ENCODE results near the gene RPGR.

The RPGR gene

DNA sequence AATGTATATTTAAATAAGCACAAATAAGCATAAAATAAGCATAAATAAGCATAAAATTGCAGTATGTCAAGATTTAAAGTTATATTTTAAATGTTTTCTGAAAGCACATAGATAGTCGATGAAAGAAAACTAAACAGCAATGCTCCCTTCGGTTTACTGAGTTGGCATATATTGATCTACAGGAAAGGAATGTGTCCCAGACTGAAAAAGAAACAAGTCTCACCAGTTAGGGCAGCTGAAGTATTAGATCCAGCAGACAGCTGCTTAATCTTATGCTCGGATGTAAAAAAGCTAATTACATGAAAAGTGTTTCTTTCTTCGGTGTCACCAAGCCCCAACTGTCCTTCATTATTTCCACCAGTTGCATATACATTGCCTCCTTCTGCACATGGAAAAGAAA lies 8.7 kb downstream of the RPGR start:
- DNase-seq, result no peak

DNA sequence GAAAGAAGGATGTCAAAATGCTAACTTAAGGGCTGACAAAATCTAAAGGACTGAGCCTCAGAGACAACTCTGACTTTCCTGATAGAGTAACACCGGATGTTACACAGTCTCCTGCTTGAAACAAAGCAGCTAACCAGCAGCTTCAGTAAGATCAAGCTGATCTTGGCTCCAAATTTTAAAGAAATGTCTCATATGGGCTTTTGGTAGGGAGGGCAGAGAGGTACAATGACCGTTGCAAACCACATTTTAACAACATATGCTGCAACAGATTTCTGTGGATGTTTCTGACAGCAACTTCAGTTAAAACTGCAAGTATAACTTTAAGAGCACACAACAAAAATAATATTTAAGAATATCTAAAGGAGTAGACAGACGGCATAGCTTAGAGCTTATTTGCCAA lies 9.1 kb downstream of the RPGR start:
- no peak for DNase-seq

DNA sequence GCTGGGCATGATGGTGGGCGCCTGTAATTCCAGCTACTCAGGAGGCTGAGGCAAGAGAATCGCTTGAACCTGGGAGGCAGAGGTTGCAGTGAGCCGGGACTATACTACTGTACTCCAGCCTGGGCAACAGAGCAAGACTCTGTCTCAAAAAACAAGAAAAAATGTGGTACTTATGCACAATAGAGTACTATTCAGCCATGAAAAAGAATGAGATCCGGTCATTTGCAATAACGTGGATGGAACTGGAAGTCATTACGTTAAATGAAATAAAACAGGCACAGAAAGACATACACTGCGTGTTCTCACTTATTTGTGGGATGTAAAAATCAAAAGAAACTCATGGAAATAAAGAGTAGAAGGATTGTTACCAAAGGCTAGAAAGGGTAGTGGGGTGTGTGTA lies 12.1 kb downstream of the RPGR start:
- DNase-seq, result no peak

DNA sequence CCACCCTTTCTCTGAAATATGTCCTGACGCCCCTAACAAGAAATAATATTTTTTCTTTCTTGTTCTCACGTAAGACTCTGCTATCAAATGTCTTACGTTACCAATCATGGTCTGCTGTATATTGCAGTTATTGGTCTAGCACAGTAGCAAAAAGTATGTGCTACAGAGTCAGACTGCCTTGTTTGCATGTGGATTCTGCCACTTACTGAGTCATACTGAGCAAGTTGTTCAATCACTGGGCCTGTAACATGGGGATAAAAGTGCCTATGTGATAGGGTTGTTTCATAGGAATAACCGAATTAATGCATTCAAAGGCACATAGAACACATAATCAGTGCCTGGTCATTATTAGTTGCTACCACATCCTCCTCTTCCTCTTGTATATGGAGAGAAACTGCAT lies 14.1 kb downstream of the RPGR start:
- no peak for DNase-seq

DNA sequence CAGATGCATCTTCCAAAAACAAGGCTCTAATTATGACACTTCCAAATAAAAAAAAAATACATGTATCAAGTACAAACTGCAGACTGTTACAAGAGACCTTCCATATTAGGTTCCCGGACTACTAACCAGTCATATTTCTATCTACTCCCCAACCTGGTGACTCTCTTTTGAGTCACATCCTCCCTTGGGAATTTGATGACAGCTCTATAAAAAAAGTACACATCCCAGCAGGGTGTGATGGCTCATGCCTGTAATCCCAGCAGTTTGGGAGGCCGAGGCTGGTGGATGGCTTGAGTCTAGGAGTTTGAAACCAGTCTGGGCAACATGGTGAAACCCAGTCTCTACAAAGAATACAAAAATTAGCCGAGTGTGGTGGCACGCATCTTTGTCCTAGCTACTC lies 14.9 kb downstream of the RPGR start:
- DNase-seq, result no peak

DNA sequence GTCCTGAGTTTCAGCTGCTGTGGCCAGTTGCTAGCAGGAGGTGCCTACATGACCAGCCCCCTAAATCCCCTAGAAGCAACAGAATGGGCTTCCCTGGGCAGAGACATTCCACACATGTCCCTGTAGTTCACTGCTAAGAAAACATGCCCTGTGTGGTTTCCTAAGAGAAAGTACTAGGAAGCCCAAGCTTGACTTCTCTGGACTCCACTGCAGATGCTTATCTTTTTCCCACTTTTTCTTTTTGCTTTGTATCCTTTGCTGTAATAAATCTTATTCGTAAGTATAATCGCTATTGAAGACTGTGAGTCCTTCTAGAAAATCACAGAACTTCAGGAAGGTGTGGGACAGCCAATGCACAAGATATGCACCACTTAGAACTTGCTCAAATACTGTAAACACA lies 15.6 kb downstream of the RPGR start:
- DNase-seq, result no peak

DNA sequence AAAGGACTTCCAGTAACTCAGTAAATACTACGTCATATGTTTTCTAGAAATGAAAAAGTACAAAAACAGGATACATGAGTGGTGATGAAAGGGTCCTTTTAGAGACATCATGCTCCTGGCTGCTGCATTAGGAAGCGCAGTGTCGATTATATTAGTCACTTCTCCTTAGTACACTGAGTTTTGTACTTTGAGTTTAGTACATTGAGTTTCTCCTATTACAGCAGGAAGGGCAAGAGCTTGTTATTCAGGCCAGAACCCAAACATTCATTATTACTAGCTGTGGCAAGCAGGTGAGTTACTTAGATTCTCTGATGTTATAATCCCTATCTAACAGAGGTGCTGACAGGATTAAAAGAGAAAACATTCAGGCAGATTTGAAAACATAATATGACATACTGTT lies 21.3 kb downstream of the RPGR start:
- DNase-seq, result no peak

DNA sequence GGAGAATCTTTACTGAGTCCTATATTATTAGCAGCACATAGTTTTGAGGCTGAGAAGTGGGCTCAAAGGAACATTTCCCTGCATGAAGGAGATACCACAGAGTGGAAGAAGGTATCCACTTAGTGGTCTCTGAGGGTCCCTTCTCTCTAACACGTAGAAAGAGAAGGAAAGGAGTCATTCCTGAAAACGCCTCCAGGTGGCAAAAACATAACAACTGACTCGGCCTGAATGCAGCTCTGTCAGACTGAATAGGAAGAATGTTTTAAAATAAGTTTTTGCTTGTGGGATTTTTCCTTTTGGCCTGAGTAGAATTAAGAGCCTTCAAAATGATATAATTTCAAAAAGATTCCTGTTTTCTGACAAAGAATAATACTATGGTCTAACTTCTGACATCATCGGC lies 23.3 kb downstream of the RPGR start:
- DNase-seq, result no peak

DNA sequence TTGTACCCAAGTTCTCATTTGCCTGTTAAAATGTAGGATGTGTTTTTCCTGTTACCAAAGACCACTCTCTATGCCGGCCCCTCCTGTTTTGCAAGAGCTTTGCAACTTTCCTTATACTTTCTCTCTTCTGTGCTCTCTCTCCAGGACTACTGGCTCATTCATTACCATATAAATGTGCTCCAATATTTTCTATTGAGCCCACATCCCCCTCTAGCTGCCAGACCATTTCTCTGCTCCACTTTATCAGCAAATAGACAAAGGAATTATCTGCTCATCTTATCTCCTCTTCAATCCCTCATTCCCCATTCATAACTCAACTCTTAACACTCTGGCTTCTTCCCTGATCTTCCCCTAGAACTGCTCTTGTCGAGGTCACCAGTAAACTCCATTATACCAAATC lies 33.6 kb downstream of the RPGR start:
- DNase-seq, result no peak

DNA sequence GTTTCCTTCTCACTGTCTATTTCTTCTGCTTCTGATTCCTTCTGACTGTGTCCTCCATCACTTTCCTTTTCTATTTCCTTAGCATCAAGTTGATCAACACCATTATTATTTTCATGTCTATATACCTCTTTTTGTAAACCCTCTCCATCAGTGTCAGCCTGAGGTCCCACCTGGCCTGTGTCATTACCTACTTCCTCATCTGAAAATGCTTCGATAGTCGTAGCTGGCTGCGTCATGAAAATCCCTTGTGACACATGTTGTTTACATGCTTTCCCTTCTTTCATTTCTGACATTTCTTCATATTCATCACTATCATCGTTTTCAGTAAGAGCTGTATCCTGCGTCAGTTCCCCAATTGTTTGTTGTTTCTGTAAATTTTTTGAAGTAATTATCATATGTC lies 39.6 kb downstream of the RPGR start:
- no peak for DNase-seq

DNA sequence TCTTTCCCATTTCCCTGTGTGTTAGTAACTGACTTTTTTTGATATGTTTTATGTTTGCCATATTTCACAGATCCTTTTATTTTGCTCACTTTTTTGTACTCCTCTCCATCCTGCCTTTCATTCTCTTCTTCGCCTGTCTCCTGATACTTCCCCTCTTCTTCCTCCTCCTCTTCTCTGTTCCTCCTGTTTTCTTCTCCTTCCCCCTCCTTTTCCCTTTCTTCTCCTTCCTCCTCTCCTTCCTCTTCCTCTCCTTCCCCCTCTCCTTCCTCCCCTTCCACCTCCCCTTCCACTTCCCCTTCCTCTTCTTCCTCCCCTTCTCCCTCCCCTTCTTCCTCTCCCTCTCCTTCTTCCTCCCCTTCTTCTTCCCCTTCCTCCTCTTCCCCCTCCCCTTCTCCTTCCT lies 41.7 kb downstream of the RPGR start:
- DNase-seq, result no peak

DNA sequence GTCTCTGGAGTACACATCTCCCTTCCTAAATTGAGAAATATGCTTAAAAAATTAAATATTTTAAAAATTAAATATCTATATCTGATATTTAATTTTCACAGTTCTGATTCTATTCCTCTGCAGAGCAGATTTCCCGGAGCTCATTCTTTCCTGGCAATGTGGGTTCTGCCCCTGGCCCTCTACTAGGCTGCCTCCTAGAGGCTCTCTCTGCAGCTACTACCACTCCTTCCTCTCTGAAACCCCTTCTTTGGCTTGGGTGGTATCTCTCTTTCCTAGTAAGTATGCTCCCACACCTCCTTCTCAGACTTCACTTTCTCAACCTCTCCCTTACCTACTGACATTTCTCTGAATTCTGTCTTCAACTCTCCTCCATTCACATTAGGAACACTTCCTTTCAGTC lies 45.3 kb downstream of the RPGR start:
- DNase-seq, result no peak

DNA sequence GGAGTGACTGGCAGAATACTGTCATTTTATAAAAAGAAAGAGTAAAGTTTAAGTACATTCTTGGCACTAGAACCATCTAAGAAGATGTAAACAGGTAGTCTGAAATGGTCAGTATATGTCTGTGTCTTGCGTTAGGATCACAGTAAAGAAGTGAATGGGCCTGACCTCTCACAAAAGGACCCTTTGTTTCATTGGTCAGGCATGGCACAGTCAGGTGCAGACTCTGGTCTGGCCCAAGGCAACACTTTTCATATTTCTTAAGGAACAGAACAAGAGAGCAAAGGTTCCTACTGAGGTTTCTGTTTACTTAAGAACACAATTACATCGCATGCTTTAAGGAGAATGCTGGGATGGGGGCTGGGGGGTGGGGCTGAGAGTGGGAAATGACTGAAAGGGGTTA lies 48.1 kb downstream of the RPGR start:
- DNase-seq, result no peak

DNA sequence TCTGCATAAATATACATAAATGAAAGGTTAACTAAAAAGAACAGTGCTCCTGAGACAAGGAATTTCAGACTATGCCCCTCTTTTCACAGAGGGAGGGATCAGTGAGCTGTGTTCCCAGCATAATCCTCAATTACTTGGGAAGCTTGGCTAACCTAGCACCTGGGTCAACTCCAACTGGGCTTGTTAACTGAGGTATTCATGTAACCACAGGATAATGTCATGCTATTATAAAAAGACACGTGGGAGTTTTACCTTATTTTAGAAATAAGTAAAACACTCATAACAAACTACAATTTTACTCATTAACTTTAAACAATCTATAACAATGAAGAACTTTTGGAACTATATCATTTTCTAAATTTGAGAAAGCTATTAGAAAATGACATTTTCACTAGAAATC lies 48.6 kb downstream of the RPGR start:
- no peak for DNase-seq

DNA sequence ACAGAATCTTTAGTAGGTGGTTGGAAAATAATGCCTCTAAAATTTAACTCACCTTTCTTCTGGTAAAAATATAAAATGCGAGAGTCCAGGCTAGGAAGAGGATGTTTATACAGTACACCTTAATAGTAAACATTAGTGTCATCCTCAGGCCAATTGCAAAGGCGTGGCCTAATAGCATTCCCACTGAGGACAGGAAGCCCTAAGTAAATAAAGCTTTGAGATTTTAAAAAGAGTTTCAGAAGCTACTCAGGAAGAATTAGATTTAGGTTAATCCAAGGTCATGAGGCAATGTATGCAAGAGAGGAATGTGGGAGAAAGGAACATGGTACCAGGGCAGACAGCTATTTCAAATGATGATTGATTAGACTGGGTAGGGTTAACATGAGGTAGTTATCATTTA lies 49.5 kb downstream of the RPGR start:
- DNase-seq, result no peak

DNA sequence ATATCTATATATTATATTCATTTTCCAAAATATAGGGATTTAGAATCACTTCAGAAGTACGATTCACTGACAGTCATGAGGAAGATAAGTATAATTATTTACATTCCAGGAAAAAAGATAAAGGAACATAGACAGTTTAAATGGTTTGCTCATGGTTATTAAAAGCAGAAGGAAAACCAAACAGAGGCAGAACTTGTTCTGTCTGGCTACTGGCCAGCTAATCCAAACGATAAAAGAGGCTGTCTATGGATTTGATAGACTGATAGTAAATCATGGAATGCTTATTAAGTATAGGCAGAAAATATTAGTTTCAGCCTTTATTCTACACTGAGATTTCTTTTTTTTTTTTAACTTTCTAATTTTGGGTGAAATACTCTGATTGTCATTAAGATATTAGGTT lies 50.2 kb downstream of the RPGR start:
- no peak for DNase-seq

DNA sequence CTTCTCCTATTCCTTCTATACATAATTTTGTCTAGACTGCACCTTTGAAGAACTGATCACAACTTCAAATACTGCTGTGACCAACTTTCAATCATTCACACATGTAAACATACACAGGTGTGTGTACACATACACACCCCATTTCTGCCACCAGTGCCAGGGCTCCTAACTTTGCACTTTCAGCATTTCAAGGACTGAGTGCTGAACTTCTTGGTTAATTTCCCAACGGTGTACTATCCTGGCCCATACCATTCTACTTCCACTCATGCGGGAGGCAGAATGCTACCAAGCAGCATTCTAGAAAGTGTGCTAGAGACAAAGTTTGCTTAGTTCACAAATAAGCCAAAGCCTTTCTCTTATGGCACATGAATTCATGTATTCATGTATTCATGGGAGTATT lies 51.2 kb downstream of the RPGR start:
- no peak for DNase-seq

DNA sequence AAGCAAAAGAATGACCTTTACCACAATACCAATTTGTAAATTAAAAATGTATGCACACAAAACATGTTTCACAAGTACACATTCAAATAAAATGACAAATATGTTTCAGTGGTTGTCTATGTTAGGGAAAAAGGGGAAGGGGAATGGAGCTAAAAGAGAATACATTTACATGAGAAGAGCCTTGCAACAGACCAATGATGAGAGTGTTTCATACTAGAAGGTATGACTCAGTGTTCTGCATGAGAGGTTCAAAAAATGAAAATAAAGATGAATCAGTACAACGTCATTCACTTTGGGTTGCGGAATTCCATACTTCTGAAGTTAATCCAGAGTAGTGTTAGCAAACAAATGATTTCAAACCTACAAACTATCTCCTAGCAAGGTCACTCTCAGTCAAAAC lies 51.7 kb downstream of the RPGR start:
- DNase-seq, result no peak

DNA sequence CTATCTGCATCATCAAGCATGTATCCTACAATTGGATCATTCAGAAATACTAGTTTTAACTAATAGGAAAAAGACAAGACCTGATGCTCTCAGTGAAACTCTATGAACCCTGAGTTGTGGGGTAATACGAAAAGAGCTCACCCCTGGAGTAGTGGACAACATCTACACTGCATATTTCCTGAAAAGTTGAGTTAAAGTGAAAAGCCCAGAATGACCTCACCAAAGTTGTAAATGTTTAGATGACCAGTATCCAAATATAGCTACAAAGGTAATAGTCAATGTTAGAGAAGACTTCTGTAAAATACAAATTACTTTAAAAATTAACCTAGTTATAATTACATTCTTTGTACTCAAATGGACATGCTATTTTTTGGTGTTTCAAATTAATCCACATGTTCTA lies 53.9 kb downstream of the RPGR start:
- DNase-seq, result no peak

DNA sequence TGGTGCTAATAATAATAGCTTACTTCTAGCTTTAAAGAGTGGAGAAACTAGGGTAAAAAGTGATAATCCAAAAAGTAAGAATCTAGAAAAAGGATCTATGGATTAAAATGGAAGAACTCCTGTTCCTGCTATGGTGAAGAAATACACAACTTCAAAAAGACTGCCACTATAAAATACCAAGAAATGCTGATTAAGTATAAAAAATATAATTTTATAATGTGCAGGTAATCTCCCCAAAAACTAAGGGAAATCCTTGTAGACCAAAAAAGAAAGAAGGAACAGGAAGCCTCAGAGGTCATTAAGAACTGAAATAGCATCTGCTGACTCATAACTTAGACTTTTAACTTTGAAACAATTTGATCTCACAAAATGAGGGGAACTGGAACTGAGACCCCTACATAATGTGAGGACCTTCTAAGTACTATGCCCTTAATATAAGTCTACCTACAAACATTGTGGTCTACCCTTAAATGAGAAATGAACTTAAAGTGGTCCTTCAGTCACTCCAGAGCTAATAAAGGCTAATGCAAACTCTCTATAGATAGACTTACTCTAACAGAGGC lies 56.1 kb downstream of the RPGR start:
- no peak for DNase-seq

DNA sequence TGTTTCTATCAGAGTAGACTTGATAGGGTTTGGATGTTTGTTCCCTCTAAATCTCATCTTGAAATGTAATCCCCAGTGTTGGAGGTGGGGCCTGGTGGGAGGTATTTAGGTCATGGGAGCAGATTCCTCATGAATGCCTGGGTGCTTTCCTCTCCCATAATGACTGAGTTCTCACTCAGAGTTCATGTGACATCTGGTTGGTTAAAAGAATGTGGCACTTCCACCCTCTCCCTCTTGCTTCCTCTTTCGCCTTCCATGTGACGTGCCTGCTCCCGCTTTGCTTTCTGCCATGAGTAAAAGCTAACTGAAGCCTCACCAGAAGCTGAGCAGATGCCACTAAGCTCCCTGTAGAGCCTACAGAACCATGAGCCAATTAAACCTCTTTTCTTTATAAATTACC lies 59.3 kb downstream of the RPGR start:
- DNase-seq, result no peak

DNA sequence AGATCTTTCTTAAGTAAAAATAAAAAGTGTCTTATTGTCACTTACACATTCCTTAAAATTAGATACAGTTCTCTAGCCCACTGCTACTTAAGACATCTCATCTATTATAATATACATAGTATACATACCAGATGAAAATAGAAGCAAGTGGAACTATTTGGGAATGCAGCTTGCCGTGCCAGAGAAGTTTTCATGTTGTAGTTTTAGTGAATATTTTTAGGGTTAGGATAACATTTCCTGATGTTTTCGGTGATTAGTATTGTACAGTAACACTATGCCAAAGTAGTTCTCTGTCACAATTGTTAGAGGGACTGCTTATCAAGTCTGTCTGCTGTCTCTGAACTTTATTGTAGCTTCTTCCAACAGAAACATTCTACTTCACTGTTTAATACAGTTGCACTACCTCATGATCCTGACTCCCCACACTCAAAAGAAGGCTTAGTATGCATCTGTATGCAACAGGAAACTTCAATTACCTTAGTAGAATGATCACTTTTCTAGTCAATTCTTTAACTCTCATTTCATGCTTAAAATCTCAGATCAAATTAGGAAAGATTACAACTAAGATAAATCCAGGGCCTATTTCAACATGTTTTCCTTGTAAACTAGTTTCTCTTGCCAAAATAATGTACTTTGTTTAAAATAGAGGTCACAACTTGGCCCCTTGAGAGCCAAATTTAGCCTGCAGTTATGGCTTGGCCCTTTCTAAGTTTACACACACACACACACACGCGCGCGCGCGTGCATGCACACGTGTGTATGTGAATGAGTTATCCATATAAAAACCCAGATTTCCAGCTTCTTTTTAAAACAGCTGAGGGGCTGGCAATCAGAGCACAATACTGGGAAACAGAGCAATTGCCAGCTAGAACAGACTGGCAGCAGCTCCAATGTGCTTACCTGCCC lies 64.3 kb downstream of the RPGR start:
- no peak for DNase-seq

DNA sequence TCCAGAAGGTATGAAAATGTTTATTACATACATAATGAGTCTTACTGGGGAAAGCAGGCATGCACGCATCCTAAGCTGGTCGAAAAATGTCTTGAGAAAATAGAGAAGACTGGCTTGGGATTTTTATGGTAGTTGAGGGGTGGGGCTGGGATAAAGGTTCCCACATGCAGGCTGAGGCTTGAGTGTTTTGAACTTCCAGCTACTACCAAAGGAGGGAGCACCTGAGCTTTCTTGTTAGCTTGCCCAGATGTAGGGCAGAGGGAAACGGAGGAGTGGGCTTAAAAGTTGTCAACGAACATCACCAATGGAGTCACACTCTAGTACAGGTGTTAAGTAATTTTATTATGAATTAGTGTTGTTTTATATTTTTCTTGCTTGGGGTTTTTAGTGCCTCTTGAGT lies 67.1 kb downstream of the RPGR start:
- DNase-seq, result no peak

DNA sequence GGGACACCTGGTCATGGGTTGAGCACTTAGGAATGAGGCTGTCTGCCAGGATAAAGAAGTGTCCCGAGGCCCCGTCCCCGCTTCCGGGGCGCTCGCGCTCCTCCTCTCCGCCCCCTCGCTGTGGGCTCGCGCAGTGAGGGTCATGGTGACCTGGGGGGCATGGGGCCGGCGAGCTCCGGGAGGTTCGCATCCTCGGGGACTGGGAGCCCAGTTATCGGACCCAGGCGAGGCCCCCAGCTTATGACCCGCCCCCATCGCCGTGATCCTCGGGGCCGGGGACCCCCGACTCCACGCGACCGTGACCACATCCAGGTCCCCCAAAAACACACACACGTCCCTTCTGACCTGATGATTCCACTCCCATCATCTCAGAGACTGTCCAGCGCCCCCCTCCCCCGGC lies 71.3 kb downstream of the RPGR start:
- DNase-seq, result no peak

DNA sequence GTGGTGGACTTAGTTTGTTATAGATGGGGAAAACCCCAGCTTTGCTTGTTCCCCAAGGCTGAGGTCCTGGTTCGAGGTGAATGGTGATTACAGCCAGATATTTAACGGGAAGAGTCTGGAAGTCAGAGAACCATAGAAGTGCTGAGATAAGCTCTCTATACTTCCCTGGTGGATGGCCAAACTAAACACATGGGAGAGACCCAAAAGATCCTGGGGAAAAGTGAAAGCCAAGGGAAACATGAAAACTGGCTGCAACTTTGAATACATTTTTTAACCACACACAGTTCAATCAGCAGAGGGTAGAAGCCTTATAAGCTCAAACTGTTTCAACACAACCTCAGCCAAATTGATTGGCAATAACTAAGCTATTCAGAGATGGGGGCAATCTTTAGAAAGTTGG lies 77.3 kb downstream of the RPGR start:
- DNase-seq, result no peak
